ENCODE measurements around the gene TOP3A.

The TOP3A gene

GRCh38 chr17:18277076-18277475, 37.7 kb downstream of the TOP3A start:
- DNase-seq (ENCODE audit: low read depth in 2 of 2) = no peak

GRCh38 chr17:18270046-18270931, 44.5 kb downstream of the TOP3A start:
- DNase-seq (ENCODE audit: low read depth in 2 of 2) = no peak

- no peak for DNase-seq (ENCODE audit: low read depth in 2 of 2)
Measured at GRCh38 chr17:18267927-18268711, 46.7 kb downstream of the TOP3A start.

- no peak for DNase-seq (ENCODE audit: low read depth in 2 of 2)
Measured at GRCh38 chr17:18267366-18267765, 47.4 kb downstream of the TOP3A start.

- DNase-seq (ENCODE audit: low read depth in 2 of 2) = no peak
Measured at GRCh38 chr17:18263885-18264682, 50.7 kb downstream of the TOP3A start.

- no peak for DNase-seq (ENCODE audit: low read depth in 2 of 2)
Measured at GRCh38 chr17:18262641-18263040, 52.2 kb downstream of the TOP3A start.

GRCh38 chr17:18262111-18262510, 52.7 kb downstream of the TOP3A start:
- no peak for DNase-seq (ENCODE audit: low read depth in 2 of 2)

GRCh38 chr17:18261659-18262058, 53.1 kb downstream of the TOP3A start:
- no peak for DNase-seq (ENCODE audit: low read depth in 2 of 2)

- no peak for DNase-seq (ENCODE audit: low read depth in 2 of 2)
Measured at GRCh38 chr17:18261146-18261515, 53.7 kb downstream of the TOP3A start.

GRCh38 chr17:18260332-18261145, 54.3 kb downstream of the TOP3A start, which contains the start of gene MIEF2:
MIEF2 (plus strand) TSS chr17:18260662; CDS start chr17:18262721, 2,059 bp downstream.
- peak; percentile 87 to 92 for DNase-seq (ENCODE audit: low read depth in 2 of 2)

GRCh38 chr17:18259621-18260331, 55.0 kb downstream of the TOP3A start:
- DNase-seq (ENCODE audit: low read depth in 2 of 2) = no peak

- DNase-seq (ENCODE audit: low read depth in 2 of 2) = no peak
Measured at GRCh38 chr17:18258356-18259038, 56.3 kb downstream of the TOP3A start, which contains the start of gene FLII. FLII (minus strand) TSS chr17:18258738; CDS start chr17:18258690, 48 bp downstream.

GRCh38 chr17:18257982-18258355, 56.8 kb downstream of the TOP3A start:
- peak in 1 of 2 donors; percentile 39 for DNase-seq (ENCODE audit: low read depth in 2 of 2)

- DNase-seq (ENCODE audit: low read depth in 2 of 2) = no peak
Measured at GRCh38 chr17:18257268-18257981, 57.4 kb downstream of the TOP3A start.

GRCh38 chr17:18256776-18257175, 58.0 kb downstream of the TOP3A start:
- no peak for DNase-seq (ENCODE audit: low read depth in 2 of 2)

GRCh38 chr17:18256351-18256750, 58.4 kb downstream of the TOP3A start:
- no peak for DNase-seq (ENCODE audit: low read depth in 2 of 2)

GRCh38 chr17:18254888-18255649, 59.7 kb downstream of the TOP3A start:
- no peak for DNase-seq (ENCODE audit: low read depth in 2 of 2)

All from stimulated activated CD4-positive, alpha-beta T cell treated with anti-CD3 and anti-CD28 coated beads, Interleukin-15, amount 100 ng/mL, for 48 hours (primary cell).